Esophagus squamous epithelium (tissue), 5 donors: ENCODE measurements around the gene KNL1. TPM values are rescaled to one million over a fixed set of nuclear protein-coding genes. Genes with fewer than 3 reads are reported as not detected.

ENCODE experiments used
- DNase-seq: peaks from one replicate; lab custom pipeline; 2025; lab: John Stamatoyannopoulos, UW
- H3K27ac ChIP-seq, 4 donors: fragments of 200-600 bp; sonication (generic); one replicate each; pipeline ENCODE4 v1.5.1; 2016 to 2019; ENCODE audit warnings: mild to moderate bottlenecking in 1 of 4
- H3K27me3 ChIP-seq, 4 donors: fragments of 200-600 bp; sonication (generic); 1 replicate in 3 of 4; 2 replicates in 1 of 4; pipeline versions ENCODE4 v1.5.1 to v1.6.0; 2017 to 2021; ENCODE audit warnings: antibody characterized with exemption in 1 of 4
- H3K36me3 ChIP-seq, 3 donors: fragments of 200-600 bp; sonication (generic); one replicate each; pipeline ENCODE4 v1.5.1; 2016 to 2019
- H3K4me1 ChIP-seq, 3 donors: fragments of 200-600 bp; sonication (generic); one replicate each; pipeline ENCODE4 v1.5.1; 2017 to 2019
- H3K4me3 ChIP-seq, 4 donors: fragments of 200-600 bp; sonication (generic); 1 replicate in 3 of 4; 2 replicates in 1 of 4; pipeline ENCODE4 v1.5.1; 2016 to 2019; ENCODE audit warnings: mild to moderate bottlenecking in 2 of 4, moderate library complexity in 1 of 4
- H3K9me3 ChIP-seq, 3 donors: fragments of 200-600 bp; sonication (generic); one replicate each; pipeline ENCODE4 v1.5.1; 2016 to 2019
- POLR2A ChIP-seq, 4 donors: fragments of 450-650 bp; IDR thresholded peaks; one replicate each; pipeline ENCODE4 v1.6.1; 2017; ENCODE audit warnings: antibody characterized with exemption in 4 of 4, mild to moderate bottlenecking in 4 of 4, moderate library complexity in 3 of 4
- WGBS, 2 donors: methylation state at CpG; one replicate each; pipeline ENCODE4 v1.1.5; 2018; 5-methylcytosine and 5-hydroxymethylcytosine counted together
- intact Hi-C: fragments of 100-400 bp; cut with DNase I; formaldehyde crosslinking; loops from one replicate; pipeline ENCODE4 v1.15.0; 2022
- total RNA-seq, 4 donors: library from RNA; depleted of rRNA; stranded (reverse); fragments of >200 nt; gene quantifications; one replicate each; pipeline ENCODE4 v1.1.0, GENCODE V29; 2016
- TF ChIP-seq, protein P1 (sequence below), 6 experiments: fragments of 450-650 bp in 4 of 6; fragments of 200-600 bp in 2 of 6; sonication (generic) in 2 of 6; IDR thresholded peaks; one replicate each; pipeline ENCODE4 v1.5.1; 2016 to 2019; ENCODE audit warnings: antibody characterized with exemption in 6 of 6, mild to moderate bottlenecking in 4 of 6, moderate library complexity in 4 of 6
- donor health status: DM: yes; HTN: yes; CAD: no.

Gene KNL1
- total RNA-seq, 4 donors from 2014 or later = 2.9 to 17.8 (median 11.0) TPM

DNA sequence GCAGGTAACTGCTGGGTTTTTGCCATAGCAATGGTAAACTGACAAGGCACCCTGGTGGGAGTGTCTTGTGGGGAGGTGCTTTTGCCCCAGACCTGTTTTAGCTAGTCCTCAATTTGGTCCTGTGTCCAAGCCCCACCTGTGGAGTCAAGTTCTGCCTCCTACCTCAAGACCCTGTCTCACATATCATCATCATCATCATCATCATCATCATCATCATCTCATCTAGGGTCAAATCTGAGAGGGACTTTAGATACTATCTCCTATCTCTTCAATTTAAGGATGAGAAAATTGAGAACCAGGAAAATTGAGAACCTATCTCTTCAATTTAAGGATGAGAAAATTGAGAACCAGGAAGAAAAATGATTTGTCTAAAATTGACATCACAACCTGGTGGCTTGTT lies 9.9 kb downstream of the KNL1 start:
- no peak for TF ChIP-seq POLR2A (IDR thresholded peaks at IDR 0.05)
- TF ChIP-seq, protein P1, sequence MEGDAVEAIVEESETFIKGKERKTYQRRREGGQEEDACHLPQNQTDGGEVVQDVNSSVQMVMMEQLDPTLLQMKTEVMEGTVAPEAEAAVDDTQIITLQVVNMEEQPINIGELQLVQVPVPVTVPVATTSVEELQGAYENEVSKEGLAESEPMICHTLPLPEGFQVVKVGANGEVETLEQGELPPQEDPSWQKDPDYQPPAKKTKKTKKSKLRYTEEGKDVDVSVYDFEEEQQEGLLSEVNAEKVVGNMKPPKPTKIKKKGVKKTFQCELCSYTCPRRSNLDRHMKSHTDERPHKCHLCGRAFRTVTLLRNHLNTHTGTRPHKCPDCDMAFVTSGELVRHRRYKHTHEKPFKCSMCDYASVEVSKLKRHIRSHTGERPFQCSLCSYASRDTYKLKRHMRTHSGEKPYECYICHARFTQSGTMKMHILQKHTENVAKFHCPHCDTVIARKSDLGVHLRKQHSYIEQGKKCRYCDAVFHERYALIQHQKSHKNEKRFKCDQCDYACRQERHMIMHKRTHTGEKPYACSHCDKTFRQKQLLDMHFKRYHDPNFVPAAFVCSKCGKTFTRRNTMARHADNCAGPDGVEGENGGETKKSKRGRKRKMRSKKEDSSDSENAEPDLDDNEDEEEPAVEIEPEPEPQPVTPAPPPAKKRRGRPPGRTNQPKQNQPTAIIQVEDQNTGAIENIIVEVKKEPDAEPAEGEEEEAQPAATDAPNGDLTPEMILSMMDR (IDR thresholded peaks at IDR 0.05) = no peak
- H3K4me3 ChIP-seq = no peak overlapping the region
- H3K27ac ChIP-seq = no peak overlapping the region
- intact Hi-C loops = no loop called here
- no peaks in the 10 kb centered on the region for H3K27me3 ChIP-seq
- H3K9me3 ChIP-seq = no peaks in the 10 kb centered on the region
- no peak for DNase-seq
- H3K4me1 ChIP-seq = no peaks in the 10 kb centered on the region
- H3K36me3 ChIP-seq = no peaks in the 10 kb centered on the region

DNA sequence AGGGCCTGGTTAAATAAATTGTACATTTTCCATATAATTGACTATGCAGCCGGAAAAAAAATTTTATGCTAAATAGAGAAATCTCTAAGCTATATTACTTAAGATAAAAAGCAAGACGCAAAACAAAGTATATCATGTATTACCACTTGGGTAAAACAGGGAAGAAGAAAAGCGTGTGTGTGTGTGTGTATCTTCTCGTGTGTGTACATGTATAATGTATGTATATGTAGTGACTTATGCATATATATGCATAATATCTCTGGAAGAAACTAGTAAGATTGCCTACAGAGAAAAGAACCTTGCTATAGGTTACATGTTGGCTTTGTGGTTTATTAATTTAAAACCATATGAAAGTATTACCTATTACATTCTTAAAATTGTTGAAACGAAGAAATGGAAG lies 19.0 kb downstream of the KNL1 start:
- 81 to 91% methylated on average over 5 of the region's 5 CpGs for WGBS, 2 donors
- intact Hi-C loops = no loop called here
- Histone ChIP-seq H3K36me3 (no peaks in the 10 kb centered on the region), H3K27ac (no peak overlapping the region), H3K9me3 (no peaks in the 10 kb centered on the region), H3K27me3 (no peaks in the 10 kb centered on the region), H3K4me3 (no peak overlapping the region), H3K4me1 (no peaks in the 10 kb centered on the region)
- TF ChIP-seq, protein P1 (IDR thresholded peaks at IDR 0.05) = no peak
- no peak for TF ChIP-seq POLR2A (IDR thresholded peaks at IDR 0.05)
- no peak for DNase-seq

DNA sequence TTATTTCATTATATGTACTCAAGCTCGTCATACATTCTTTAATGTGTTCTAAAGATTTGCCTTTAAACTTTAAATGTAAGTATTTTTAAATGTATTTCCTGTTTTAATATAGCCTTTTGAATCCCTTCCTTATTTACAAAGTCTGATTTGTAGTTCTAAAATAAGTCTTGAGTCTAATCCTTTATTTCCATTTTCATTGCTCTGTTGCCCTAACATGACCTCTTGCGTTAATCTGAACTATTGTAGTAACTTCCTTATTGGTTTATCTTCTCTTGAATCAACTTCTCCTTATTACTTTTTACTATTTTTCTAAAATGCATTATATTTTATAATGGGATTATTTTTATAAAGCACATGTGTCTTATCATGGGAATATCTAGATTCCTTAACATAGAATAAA lies 24.0 kb downstream of the KNL1 start:
- Histone ChIP-seq H3K36me3 (no peaks in the 10 kb centered on the region), H3K4me3 (no peak overlapping the region), H3K9me3 (no peaks in the 10 kb centered on the region), H3K27me3 (no peaks in the 10 kb centered on the region), H3K4me1 (no peaks in the 10 kb centered on the region), H3K27ac (no peak overlapping the region)
- intact Hi-C loops = no loop called here
- TF ChIP-seq, protein P1 (IDR thresholded peaks at IDR 0.05) = no peak
- no peak for TF ChIP-seq POLR2A (IDR thresholded peaks at IDR 0.05)
- no peak for DNase-seq
- WGBS, 2 donors = 80 to 83% methylated on average over 2 of the region's 2 CpGs

DNA sequence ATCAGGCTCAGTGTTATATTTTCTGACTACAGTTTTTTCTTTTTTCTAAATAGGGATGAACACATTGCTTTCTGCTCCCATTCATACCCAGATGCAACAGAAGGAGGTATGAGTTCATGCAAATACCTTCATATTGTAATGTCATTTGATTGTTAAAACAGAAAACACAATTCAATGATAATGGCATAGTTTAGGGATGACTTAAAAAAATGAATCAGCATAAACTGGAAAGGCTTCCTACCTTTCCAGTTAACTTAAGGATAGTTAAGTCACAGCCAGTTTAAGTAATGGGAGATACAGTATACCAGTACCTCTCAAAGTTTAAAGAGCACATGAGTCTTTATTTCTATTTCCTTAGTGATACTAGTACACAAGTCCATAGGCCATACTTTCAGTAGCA lies 24.9 kb downstream of the KNL1 start:
- TF ChIP-seq, protein P1 (IDR thresholded peaks at IDR 0.05) = no peak
- no peak for TF ChIP-seq POLR2A (IDR thresholded peaks at IDR 0.05)
- H3K4me3 ChIP-seq = no peak overlapping the region
- no peaks in the 10 kb centered on the region for H3K9me3 ChIP-seq
- no peaks in the 10 kb centered on the region for H3K27me3 ChIP-seq
- no peak for DNase-seq
- intact Hi-C loops = no loop called here
- H3K4me1 ChIP-seq = no peaks in the 10 kb centered on the region
- no peaks in the 10 kb centered on the region for H3K36me3 ChIP-seq
- no peak overlapping the region for H3K27ac ChIP-seq

DNA sequence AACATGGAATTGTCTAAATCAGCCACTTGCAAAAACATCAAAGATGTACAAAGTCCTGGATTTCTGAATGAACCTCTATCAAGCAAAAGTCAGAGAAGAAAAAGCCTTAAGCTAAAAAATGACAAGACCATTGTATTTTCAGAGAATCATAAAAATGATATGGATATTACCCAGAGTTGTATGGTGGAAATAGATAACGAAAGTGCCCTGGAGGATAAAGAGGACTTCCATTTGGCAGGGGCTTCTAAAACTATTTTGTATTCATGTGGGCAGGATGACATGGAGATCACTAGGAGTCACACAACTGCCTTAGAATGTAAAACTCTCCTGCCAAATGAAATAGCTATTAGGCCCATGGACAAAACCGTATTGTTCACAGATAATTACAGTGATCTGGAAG lies 29.3 kb downstream of the KNL1 start:
- no peak overlapping the region for H3K27ac ChIP-seq
- no peak for TF ChIP-seq POLR2A (IDR thresholded peaks at IDR 0.05)
- TF ChIP-seq, protein P1 (IDR thresholded peaks at IDR 0.05) = no peak
- no peaks in the 10 kb centered on the region for H3K36me3 ChIP-seq
- intact Hi-C loops = no loop called here
- no peaks in the 10 kb centered on the region for H3K9me3 ChIP-seq
- no peak overlapping the region for H3K4me3 ChIP-seq
- DNase-seq = no peak
- 91 to 93% methylated on average over 2 of the region's 2 CpGs for WGBS, 2 donors
- no peaks in the 10 kb centered on the region for H3K27me3 ChIP-seq
- no peaks in the 10 kb centered on the region for H3K4me1 ChIP-seq
